Nephron progenitor cell (in vitro differentiated cells): Measurements from ENCODE around the gene TRIM34.

ENCODE experiments used
- DNase-seq: peaks from one replicate; pipeline ENCODE4 v3.0.0; 2021
- H3K27ac Mint-ChIP-seq: 2 replicates; pipeline ENCODE4 v1.8.0; 2021; ENCODE audit warnings: mild to moderate bottlenecking, moderate library complexity, mixed read lengths
- H3K27me3 Mint-ChIP-seq: 2 replicates; pipeline ENCODE4 v1.8.0; 2021; ENCODE audit warnings: mild to moderate bottlenecking, low read depth, mixed read lengths; ENCODE audit not compliant: poor library complexity
- H3K36me3 Mint-ChIP-seq: 2 replicates; pipeline ENCODE4 v1.8.0; 2021; ENCODE audit warnings: low read depth, mixed read lengths
- H3K4me1 Mint-ChIP-seq: 2 replicates; pipeline ENCODE4 v1.8.0; 2021; ENCODE audit warnings: mixed read lengths
- H3K4me3 Mint-ChIP-seq: 2 replicates; pipeline ENCODE4 v1.8.0; 2021; ENCODE audit warnings: mild to moderate bottlenecking, moderate library complexity, mixed read lengths
- H3K9me3 Mint-ChIP-seq: 2 replicates; pipeline ENCODE4 v1.8.0; 2021; ENCODE audit warnings: mild to moderate bottlenecking, moderate library complexity, mixed read lengths
- CTCF ChIP-seq: fragments of 200-600 bp; sonication (generic); IDR thresholded peaks from 2 replicates; pipeline ENCODE4 v1.5.0; 2021; ENCODE audit warnings: antibody characterized with exemption

The TRIM34 gene

GRCh38 chr11:5684036-5684645 is 59.3 kb downstream of the TRIM34 start:
- Mint-ChIP-seq H3K27me3 (peaks cover 4% of the 10 kb centered on the region), H3K4me3 (peak overlapping the region; percentile 91), H3K36me3 (peaks cover 41% of the 10 kb centered on the region), H3K27ac (peak overlapping the region; percentile 100), H3K4me1 (peaks cover 21% of the 10 kb centered on the region), H3K9me3 (peaks cover 24% of the 10 kb centered on the region)
- TF ChIP-seq CTCF: no peak
- DNase-seq: no peak

- DNase-seq: peak; percentile 73
- peaks cover 4% of the 10 kb centered on the region for H3K27me3 Mint-ChIP-seq
- peak; percentile 29 for TF ChIP-seq CTCF
- peaks cover 24% of the 10 kb centered on the region for H3K4me1 Mint-ChIP-seq
- peak within 1 kb of the TSS; percentile 91 for H3K4me3 Mint-ChIP-seq
- peaks cover 35% of the 10 kb centered on the region for H3K36me3 Mint-ChIP-seq
- peak within 1 kb of the TSS; percentile 100 for H3K27ac Mint-ChIP-seq
- H3K9me3 Mint-ChIP-seq: peaks cover 24% of the 10 kb centered on the region
Observed at GRCh38 chr11:5684646-5685362, 60.0 kb downstream of the TRIM34 start, which contains the start of gene TRIM5. TRIM5 (minus strand) TSS chr11:5685074; CDS start chr11:5680177, 4,897 bp downstream.

GRCh38 chr11:5686426-5686825 is 61.6 kb downstream of the TRIM34 start:
- Mint-ChIP-seq H3K4me1 (peaks cover 29% of the 10 kb centered on the region), H3K4me3 (no peak overlapping the region)

GRCh38 chr11:5688482-5688881 is 63.7 kb downstream of the TRIM34 start:
- Mint-ChIP-seq H3K36me3 (peaks cover 7% of the 10 kb centered on the region), H3K9me3 (peaks cover 16% of the 10 kb centered on the region), H3K27me3 (peaks cover 4% of the 10 kb centered on the region), H3K4me3 (no peak overlapping the region), H3K4me1 (peaks cover 27% of the 10 kb centered on the region), H3K27ac (no peak overlapping the region)
- TF ChIP-seq CTCF: no peak
- no peak for DNase-seq

More at GRCh38 chr11:5686426-5686825, 61.6 kb downstream of the TRIM34 start:
- H3K36me3 Mint-ChIP-seq: peaks cover 18% of the 10 kb centered on the region
- DNase-seq: no peak
- H3K27me3 Mint-ChIP-seq: peaks cover 4% of the 10 kb centered on the region
- no peak overlapping the region for H3K27ac Mint-ChIP-seq
- H3K9me3 Mint-ChIP-seq: peaks cover 24% of the 10 kb centered on the region
- no peak for TF ChIP-seq CTCF

- H3K4me1 Mint-ChIP-seq: peaks cover 16% of the 10 kb centered on the region
- H3K27me3 Mint-ChIP-seq: peaks cover 4% of the 10 kb centered on the region
- H3K4me3 Mint-ChIP-seq: no peak within 1 kb of the TSS
- TF ChIP-seq CTCF: no peak
- H3K36me3 Mint-ChIP-seq: no peaks in the 10 kb centered on the region
- H3K27ac Mint-ChIP-seq: no peak within 1 kb of the TSS
- DNase-seq: no peak
- H3K9me3 Mint-ChIP-seq: peaks cover 10% of the 10 kb centered on the region
Observed at GRCh38 chr11:5689551-5689983, 64.8 kb downstream of the TRIM34 start, which contains the start of gene TRIM22. TRIM22 (plus strand) TSS chr11:5689790; CDS start chr11:5696233, 6,443 bp downstream.
